Cardiac fibroblast (primary cell): ENCODE data around the gene CDC42BPG.

Source experiments
- DNase-seq, 2 donors: peaks; one replicate each; pipeline versions ENCODE4 v3.0.0 to v3.0.0-alpha.2; 2010; ENCODE audit warnings: low read depth in 2 of 2
- H3K4me3 ChIP-seq, 2 donors: replicated peaks in 1 of 2; 1 replicate in 1 of 2; 2 replicates in 1 of 2; pipeline ENCODE4 v1.5.1; 2011; ENCODE audit warnings: low read depth in 2 of 2, low read length in 2 of 2, mild to moderate bottlenecking in 2 of 2, moderate library complexity in 1 of 2
- TF ChIP-seq, protein P1 (sequence below): IDR thresholded peaks from one replicate; pipeline ENCODE4 v1.5.1; 2011; ENCODE audit warnings: low read depth, mild to moderate bottlenecking, low read length, inconsistent platforms

Gene CDC42BPG

GRCh38 chr11:64842851-64843685 is 1.4 kb downstream of the CDC42BPG start:
- no peak for DNase-seq
- TF ChIP-seq, protein P1, sequence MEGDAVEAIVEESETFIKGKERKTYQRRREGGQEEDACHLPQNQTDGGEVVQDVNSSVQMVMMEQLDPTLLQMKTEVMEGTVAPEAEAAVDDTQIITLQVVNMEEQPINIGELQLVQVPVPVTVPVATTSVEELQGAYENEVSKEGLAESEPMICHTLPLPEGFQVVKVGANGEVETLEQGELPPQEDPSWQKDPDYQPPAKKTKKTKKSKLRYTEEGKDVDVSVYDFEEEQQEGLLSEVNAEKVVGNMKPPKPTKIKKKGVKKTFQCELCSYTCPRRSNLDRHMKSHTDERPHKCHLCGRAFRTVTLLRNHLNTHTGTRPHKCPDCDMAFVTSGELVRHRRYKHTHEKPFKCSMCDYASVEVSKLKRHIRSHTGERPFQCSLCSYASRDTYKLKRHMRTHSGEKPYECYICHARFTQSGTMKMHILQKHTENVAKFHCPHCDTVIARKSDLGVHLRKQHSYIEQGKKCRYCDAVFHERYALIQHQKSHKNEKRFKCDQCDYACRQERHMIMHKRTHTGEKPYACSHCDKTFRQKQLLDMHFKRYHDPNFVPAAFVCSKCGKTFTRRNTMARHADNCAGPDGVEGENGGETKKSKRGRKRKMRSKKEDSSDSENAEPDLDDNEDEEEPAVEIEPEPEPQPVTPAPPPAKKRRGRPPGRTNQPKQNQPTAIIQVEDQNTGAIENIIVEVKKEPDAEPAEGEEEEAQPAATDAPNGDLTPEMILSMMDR = no peak
- no peak overlapping the region for H3K4me3 ChIP-seq

DNA sequence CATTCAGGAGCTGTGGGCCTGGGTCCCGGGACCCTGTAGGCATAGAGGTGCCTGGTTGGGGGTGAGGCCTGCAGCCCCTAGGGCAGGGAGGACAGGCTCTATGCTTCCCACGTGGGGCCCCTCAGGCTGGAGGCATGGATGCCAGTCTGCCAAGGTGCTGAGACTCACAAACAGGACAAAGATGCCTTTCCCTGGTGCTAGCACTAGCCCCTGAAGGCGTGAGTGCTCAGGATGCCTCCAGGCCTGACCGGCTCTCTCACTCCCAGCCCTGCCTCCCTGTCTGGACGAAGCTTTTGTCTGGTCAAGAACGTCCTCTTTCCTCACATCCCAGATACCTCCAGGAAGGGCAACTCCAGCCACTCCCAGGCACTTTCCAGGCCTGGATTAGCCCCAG is 2.1 kb downstream of the CDC42BPG start:
- TF ChIP-seq, protein P1 = no peak
- no peak overlapping the region for H3K4me3 ChIP-seq
- no peak for DNase-seq

DNA sequence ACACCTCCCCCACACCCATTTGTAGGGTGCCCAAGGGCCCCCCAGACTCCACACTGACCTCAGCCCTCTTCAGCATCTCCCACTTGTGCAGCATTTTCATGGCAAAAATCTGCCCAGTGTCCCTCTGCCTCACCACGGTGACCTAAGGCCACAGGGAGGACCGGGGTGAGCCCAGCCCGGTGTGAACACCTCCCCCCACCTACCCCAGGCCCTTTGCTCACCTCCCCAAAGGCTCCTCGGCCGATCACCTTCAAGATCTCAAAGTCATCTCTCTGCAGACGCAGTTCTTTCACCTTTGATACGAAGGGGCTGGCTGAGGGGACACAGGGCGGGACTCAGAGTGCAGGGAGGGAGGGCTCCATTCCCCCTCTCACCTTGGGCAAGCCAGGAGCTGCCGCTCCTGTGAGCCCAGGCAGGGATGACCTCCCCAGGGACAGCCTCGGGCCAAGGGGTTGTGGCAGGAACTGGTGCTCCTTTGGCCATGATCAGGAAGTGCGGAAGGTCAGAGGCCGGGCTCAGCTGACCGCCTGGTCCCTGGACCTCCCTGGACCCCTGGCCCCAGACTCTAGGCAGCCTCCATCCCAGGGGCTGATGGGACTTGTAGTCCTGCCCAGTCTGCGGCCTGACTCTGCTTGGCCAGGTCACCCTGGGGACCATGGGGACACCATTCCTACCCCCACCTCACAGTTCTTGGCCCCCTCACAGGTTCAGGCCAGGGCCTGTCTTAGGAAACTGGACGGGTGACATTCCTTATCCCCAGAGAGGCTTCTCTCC is 2.7 kb downstream of the CDC42BPG start:
- no peak for DNase-seq
- TF ChIP-seq, protein P1 = no peak
- H3K4me3 ChIP-seq = no peak overlapping the region

GRCh38 chr11:64839887-64840782 is 4.3 kb downstream of the CDC42BPG start:
- TF ChIP-seq, protein P1 = no peak
- H3K4me3 ChIP-seq = no peak overlapping the region
- no peak for DNase-seq

- no peak for DNase-seq
- TF ChIP-seq, protein P1 = no peak
- no peak overlapping the region for H3K4me3 ChIP-seq
Measured at GRCh38 chr11:64839335-64839734, 5.1 kb downstream of the CDC42BPG start.

GRCh38 chr11:64838600-64839334 is 5.7 kb downstream of the CDC42BPG start:
- TF ChIP-seq, protein P1 = no peak
- no peak overlapping the region for H3K4me3 ChIP-seq
- DNase-seq = no peak
